Activated CD4-positive, alpha-beta T cell treated with anti-CD3 and anti-CD28 coated beads, Interleukin-2, amount 50 U/mL, for 1 hour (primary cell): ENCODE measurements around the gene FUCA1.
A peak's percentile ranks its signal among the peaks of the same experiment; 100 is the strongest.
"Not testable (repeated sequence)": the region's sequence is repeated elsewhere in the genome, so short reads cannot be mapped to it uniquely, and the experiment has no call there.

Experiments used
- DNase-seq: peaks from one replicate; pipeline ENCODE4 v3.0.0-alpha.2; 2020

FUCA1 gene

DNA sequence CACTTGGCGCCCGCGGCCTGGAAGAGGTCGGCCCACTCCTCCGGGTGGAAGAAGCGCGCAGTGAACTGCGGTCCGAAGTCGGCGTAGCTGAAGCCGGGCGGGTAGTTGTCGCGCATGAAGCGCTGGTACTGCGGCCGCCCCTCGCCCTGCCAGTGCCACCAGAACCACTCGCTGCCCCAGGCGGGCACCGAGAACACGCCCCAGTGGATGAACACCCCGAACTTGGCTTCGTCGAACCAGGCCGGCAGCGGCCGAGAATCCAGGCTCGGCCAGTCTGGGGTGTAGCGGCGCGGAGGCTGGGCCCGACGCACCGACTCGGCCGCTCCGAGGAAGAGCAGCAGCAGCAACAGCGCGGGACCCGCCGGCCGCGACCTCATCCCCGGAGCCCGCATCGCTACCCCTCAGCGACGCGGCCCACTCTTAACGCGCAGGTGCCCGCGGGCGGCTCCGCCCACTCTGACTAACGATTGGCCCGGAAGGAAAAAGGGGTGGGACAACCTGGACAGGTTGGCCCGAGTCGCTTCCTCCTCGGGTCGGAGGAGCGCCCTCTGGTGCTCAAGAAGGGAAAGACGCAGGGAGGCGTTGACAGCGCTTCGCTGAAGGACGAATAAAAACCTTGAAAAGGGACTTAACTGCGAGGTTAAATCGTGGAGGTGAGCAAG is at the start of gene FUCA1:
Gene FUCA1, minus strand, starts transcription at position 396 of the 662 bp plus-strand sequence. Its CDS starts 4 bp downstream, at position 392.
- peak; percentile 95 for DNase-seq

DNA sequence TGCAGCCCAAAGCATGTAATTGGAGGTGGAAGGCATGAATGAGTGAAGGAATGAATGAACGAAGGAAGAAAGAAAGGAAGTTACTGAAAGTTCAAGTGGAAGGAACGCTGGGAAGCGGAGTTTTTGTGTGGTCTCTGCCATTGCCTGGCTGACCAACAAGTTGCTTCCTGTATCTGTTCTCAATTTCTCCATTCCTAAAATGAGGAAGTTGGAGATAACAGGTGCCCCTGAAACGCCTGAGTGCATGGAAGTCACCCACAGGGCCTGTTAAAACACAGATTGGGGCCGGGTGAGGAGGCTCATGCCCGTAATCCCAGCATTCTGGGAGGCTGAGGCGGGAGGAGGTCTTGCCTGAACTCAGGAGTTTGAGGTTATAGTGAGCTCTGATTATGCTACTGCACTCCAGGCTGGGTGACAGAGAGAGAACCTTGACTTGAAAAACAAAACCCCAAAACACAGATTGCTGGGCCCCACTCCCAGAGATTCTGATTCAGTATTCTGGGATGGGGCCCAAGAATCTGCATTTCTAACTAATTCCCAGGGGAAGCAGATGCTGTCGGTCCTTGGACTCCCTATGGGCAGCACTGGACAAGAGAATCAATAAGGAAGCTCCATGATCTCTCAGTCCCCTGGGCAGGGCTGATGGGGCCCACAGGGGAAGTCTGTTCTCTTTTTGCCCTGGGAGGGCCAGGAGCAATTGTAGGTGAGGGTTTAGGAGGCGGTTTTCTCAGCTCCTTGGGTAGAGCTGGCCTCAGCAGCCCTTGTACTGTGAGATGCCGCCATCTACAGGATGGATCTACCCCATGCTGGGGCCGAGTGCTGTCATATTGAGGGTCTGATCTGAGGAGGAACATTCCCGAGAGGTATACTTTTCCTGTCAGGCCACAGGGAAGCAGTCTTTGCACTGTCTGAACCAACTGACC is 48.4 kb upstream of the FUCA1 start:
- DNase-seq = peak; percentile 26

DNA sequence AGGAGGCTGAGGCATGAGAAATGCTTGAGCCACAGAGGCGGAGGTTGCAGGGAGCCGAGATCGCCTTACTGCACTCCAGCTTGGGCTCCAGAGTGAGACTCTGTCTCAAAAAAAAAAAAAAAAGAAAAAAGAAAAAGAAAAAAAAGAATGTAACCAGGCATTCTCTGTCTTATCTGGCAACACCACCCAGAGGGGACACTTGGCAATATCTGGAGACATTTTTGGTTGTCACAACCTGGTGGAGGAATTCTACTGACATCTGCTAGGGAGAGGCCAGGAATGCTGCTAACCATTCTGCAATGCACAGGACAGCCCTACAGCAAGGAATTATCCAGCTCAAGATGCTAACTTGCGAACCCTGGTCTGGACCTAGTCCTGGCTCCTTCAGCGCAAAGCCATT is 47.4 kb upstream of the FUCA1 start:
- DNase-seq = no peak

DNA sequence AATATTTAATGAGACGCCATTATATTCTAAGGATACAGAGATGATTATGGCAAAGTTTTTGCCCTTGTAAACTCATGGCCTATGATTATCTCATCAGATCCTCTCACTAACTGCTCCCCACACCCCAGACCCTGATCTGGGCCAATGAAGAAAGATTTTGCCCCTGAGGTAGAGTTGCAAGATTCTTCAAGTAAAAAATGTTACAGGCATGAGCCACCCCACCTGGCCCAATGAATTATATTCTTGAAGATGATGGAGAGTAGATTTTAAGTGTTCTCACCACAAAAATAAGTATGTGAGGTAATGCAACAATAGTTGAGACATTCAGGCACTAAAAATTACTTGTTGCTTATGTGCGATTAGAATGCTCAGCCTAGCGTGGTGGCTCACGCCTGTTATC is 46.8 kb upstream of the FUCA1 start:
- no peak for DNase-seq

DNA sequence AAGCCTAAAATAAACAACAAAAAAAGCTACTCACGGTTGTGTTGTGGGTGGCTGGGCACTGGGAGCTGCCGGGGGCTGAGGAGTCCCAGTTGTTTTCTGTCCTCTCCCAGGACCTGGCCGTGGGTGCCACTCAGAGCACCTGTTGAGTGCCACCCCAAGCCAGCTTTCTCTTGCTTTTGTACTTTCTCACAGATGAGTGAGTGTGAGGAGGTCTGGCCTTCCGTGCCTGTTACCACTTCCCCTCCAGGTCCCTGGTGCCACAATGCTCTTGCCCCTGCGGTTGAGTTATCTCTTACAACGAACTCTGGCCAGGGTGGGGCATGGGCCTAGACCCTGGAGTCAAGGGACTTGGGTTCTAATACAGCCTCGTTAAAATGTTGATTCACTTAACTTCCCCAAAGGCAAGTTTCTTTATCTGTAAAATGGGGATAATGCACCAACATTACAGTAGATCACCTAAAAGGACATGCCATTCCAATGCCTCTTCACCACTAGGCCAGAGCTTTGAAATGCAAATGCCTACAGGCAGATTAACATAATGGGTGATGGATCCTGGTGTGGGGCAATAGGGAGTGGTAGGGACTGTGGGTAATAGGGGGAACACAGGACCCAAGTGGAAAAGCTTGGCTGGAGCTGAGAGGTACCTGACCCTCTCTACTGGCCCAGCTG is 45.3 kb upstream of the FUCA1 start, which contains the start of gene CNR2:
Gene CNR2, minus strand, starts transcription at position 151 of the 669 bp plus-strand sequence. CDS start 37,745 bp downstream, outside the sequence.
- no peak for DNase-seq

DNA sequence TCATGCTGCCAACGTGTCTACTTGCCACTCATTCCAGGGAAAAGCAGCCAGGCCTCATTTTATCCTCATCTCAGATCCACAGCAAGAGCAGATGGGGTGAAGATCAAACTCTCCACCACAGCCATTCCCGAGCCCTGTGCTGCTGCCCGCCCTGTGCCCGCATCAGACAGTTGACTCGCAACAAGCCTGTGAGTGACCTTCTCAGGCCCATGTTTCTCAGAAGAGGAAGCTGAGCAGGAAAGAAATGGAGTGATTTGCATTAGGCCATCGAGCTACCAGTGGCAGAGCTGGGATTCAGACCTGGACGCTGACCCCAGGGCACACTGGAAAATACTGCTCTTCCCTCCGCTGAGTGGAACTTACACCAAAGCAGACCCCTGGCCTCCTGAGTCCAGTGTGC is 43.8 kb upstream of the FUCA1 start:
- no peak for DNase-seq

DNA sequence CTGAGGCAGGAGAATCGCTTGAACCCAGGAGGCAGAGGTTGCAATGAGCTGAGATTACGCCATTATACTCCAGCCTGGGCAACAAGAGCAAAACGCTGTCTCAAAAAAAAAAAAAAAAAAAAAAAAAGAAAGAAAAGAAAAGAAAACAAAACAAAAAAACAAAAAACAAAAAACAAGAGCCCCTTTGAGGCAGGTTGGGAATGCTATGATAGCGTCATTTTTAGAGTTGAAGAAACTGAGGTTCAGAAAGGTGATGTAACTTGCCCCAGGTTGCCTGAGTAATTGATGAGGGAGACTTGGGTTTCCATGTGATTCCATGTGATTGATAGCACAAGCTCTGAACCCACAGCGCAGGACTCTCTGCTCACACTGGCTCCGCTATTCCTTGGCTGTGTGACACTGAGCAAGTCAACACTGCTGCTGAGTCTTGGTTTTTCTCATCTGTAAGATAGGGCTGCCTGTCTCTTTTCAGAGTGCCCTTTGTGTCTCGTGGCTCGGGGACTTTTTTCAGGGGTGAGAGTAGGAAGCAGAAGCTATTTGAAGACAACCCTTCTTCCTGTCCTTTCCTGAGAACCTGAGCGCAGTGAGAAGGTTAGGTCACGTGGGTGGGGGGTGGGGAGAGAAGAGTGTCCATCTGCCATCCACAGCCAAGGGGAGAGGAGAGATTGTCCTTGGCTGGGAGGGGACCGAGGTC is 42.6 kb upstream of the FUCA1 start:
- DNase-seq = no peak

DNA sequence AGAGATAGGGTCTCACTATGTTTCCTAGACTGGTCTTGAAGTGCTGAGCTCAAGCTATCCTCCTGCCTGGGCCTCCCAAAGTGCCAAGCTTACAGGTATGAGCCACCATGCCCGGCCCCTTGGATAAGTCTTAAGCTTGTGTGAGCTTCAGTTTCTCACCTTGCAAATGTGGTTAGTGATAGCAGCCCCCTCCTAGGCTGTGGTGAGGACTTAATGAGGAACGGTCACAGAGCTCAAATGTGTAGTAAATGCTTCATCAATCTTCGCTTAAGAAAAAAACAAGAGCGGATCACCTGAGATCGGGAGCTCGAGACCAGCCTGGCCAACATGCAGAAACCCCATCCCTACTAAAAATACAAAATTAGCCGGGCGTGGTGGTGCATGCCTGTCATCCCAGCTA is 42.1 kb upstream of the FUCA1 start:
- DNase-seq = no peak

DNA sequence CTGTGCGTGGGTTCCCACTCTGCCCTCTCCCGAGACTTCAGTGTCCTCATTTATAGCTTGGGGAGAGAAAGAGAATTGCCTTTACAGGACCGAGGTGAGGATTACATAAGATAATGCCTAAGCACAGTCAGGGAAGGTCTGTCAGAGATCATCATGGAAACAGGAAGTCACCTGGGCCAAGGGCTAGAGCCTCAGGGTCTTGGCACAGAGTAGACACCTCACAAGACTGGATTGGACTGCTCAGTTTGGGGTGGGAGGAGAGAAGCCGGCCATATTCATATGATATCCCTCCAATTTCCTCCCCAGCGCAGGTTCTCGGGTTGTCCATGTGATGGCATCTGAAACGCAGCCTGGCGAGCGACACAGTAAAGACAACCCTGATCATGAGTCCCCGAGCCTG is 41.3 kb upstream of the FUCA1 start:
- DNase-seq = no peak

DNA sequence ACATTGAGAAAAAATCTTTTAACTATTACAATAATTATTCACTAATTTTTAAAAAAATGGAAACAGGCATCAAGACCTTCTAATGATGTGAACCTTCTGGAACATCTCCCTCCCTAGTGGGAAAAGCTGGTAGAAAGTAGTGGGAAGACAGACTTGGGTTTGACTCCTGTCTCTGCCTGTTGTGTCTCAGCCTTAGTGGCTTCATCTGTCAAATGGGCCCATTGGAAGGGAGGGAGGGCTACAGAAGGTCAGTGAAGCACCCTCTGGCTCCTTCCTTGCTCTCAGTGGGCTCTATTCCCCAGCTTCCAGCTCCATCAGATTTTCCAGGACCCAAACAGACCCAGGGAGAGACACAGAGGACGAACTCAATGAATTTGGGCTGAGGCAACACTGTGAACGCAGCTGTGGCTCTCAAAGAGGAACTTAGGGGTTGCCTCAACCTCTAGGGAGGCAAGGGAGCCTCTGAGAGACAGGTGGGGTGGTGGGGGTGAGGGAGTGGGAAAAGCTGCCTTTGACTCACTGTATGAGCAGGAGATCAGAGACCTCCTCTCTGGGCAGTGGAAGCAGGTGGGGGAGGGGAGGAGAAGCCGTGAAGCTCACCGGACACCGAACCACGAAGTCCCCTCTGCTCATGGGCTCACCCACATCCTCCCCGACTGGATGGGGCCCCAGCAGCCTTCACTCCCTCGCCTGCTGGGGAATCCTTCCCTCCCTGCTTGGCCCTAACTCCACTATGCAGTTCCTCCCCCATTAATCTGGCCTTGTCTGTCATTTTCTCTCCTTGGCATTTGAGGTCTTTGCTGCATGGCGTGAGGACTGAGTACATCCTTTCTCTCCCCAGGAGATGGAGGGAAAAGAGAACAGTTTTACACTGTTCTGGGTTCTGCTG is 40.6 kb upstream of the FUCA1 start:
- DNase-seq = no peak

DNA sequence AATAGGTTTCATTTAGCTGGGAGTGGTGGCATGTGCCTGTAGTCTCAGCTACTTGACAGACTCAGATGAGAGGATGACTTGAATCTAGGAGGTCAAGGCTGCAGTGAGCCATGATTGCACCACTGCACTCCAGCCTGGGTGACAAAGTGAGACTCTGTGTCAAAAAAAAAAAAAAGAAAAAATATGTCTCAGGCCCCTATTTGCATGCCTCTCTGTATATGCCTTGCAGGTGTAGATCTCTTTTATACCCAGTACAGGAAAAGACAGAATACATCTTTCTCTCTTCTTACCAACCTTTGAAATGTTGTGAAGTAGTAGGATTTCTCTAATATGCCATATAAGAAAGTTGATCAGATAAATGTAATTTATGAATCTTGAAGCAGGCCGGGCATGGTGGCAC is 38.6 kb upstream of the FUCA1 start:
- DNase-seq = no peak

DNA sequence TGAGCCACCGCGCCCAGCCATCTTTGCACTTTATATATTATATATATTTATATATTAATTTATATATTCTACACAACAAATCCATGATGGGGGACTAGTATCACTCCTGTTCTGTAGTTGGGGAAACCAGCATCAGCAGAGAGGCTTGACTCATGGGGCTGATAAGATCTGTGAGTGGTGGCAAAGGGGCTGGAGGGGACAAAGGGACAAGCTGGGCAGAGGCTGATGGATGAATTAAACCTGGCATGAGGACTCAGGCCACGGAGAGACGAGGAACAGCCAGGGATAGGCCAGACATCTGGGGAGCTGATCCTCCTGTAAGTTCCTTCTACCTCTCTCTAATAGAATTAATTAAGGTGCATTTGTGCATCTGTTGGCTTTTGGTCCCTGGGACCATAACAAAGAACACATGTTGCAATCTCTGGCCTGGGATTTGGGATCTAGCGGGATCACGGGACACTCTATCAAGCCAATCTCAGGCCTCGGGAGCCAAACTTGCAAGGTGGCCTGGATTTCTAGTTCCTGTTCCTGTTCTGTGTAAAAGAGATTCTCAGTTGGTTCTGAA is 37.5 kb upstream of the FUCA1 start:
- DNase-seq = no peak

DNA sequence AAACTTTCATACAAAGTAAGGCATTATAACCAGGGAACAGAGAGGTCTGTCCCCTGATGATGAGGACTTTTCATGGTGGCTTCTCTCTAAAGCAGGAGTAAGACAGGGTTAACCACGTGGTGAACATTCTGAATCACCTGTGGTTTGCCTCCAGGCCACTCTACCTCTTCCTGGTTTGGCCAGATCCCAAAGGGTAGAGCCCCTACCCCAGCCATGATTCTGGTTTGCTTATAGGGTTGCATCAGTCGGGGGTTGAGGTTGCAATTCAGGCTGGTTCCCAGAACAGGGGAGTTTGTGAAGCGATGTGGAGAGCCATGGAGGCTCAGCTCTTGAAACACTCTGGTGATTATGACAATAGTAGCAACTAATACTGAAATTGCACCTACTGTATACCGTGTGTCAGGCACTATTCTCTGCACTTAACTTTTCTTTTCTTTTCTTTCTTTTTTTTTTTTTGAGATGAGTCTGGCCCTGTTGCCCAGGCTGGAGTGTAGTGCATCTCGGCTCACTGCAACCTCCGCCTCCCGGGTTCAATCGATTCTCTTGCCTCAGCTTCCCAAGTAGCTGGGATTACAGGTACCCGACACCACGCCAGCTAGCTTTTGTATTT is 36.8 kb upstream of the FUCA1 start:
- DNase-seq = no peak

DNA sequence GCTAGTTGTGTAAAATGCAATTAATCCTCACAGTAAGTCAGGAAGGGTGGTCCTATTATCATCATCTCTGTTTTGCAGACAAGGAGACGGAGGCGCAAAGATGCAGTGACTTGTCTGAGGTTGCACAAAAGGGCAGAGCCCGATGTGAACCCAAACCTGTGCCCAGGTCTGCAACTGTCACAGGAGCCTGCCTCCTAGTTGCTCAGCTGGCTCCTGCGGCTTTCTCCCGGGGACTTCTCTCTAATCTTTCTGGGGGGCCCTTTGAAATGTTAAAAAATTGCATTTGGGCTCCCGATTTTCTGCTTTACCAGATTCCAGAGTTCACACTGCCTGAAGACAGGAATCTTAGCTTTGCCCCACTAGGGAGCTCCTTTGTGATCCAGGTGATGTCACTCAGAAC is 35.7 kb upstream of the FUCA1 start:
- no peak for DNase-seq

DNA sequence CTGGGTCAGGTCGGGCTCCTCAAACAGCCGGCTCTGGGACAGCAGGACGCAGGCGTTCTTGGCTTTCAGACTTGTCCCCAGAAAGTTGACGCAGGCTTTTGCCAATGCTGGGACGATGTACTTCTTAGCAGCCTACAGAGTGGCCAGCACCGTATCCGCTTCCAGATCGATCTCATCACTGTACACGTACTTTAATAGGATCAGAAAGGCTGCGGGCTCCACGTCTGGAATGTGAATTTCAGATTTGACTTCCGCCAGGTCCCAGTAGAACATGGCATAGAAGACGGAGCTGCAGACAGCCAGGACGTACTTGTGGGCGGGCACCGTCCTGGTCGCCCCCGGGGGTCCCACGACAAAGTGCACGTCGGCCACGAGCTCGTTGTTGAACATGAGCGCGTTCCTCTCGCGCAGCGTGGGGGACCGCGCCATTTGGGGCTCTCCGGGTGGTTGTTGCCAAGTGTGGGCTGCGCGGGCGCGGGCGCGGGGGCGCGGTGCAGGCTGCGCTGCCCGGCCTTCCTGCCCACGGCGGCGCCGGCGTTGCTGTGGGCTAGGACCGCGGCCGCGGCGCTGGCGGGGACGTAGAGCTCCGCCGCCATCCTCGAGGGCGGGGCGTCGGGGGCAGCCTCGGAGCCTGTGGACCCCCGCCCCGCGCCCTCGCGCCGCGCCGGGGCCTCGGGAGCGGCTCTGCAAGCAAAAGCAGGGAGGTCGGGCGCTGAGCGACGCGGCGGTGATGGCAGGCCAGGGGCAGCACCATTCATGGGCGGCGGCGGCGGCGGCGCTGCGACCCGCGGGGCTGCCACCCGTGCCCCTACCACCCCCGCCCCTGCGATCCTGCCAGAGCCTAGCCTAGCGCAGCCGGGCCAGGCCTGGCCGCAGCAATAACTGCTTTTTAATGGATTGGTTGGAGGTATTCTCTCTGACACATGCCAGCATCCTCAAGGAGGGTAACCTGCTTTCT is 34.5 kb upstream of the FUCA1 start:
- no peak for DNase-seq

DNA sequence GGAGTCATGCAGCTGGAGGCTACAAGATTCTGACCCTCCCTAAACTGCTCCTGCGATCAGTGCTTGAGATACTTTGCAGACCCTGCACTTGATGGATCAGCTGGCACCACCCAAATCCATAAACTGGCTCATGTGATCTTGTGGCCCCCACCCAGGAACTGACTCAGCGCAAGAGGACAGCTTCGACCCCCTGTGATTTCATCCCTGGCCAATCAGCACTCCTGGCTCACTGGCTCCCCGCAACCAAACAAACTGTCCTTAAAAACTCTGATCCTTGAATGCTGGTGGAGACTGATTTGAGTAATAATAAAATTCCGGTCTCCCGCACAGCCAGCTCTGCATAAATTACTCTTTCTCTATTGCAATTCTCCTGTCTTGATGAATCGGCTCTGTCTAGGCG is 31.9 kb upstream of the FUCA1 start:
- not testable (repeated sequence) for DNase-seq

DNA sequence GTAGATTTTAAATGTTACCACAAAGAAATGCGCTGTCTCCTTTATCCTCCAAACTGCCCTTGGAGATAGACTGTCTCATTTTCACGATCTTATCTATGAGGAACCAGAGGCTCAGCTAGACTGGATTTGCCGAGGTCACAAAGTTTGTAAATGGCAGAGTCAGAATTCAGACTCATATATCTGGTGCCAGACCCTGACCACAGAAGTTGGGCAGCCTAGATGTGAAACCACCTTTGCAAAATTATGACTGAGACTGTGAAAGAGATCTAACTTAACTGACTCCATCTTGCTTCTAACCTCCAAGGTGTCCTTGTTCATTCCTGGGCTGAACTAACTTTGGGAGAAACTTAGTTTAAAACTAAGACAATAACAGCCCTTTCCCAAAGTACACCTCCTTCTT is 31.0 kb upstream of the FUCA1 start:
- no peak for DNase-seq

DNA sequence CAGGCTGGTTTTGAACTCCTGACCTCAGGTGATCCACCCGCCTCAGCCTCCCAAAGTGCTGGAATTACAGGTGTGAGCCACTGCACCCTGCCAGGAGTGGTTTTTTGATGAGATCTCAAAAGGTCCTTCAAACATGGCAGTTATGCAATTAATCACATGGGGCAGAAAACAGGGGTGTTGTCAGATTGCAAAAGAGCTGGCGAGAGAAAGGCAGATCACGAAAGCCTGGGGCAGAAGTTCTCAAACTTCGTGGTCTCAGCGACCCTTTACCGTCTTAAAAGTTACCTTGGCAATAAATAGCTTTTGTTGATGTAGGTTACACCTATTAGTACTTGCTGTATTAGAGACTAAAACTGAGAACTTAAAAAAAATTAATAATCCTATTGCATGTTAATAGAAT is 29.0 kb upstream of the FUCA1 start:
- DNase-seq = no peak

DNA sequence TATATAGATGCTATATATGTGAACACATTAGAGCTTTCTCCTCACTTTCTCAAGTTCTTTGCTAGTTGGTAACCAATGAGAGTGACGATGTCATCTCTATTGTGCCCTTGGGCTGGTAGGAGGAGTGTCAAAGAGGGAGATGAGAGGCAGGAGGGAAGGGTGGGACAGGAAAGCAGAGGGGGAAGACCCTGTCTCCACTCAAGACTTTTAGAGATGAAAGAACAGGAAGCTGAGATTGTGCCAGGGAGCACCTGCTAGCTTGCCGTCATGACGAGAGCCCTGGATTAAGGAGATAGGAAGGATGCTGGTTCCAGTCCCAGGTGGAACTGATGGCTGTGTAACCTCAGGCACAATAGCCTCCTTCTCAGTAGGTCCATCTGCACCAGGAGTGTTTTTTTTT is 28.4 kb upstream of the FUCA1 start:
- no peak for DNase-seq

DNA sequence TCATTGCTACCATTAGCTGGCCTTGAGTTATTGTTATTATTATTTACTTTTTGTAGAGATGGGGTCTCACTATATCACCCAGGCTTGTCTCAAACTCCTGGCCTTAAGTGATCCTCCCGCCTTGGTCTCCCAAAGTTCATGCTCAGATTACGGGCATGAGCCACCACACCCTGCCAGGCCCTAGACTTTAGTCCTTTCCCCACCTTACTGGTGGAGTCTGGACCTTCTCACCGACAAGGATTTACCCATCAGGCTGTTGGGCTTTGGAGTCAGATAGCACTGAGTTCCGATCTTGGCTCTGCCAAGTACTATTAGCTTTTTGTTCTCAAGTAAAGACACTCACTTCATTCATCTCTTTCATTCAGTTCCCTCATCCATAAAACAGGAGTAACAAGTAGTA is 27.9 kb upstream of the FUCA1 start:
- no peak for DNase-seq
